ENCODE measurements around the gene KYNU. TPM values are rescaled to one million over a fixed set of nuclear protein-coding genes. Genes with fewer than 3 reads are reported as not detected.

Gene KYNU
- total and polyA plus RNA-seq, 2 experiments from 2014 or later: not detected

- H3K79me2 ChIP-seq (ENCODE audit: insufficient read depth): no peaks in the 10 kb centered on the region
- no peaks in the 10 kb centered on the region for H3K36me3 ChIP-seq (ENCODE audit: low read depth)
- H3K9ac ChIP-seq: no peak overlapping the region
- no peaks in the 10 kb centered on the region for H3K9me2 ChIP-seq (ENCODE audit: insufficient read depth)
- H3K4me3 ChIP-seq: no peak overlapping the region
- no peaks in the 10 kb centered on the region for H3K27me3 ChIP-seq (replicated peaks; ENCODE audit: insufficient read depth)
- no peak overlapping the region for H2AFZ ChIP-seq
- TF ChIP-seq EZH2phosphoT487 (IDR thresholded peaks at IDR 0.05; ENCODE audit: insufficient read depth, low read depth): no peak
- TF ChIP-seq EZH2 (IDR thresholded peaks at IDR 0.05; ENCODE audit: insufficient read depth, poor library complexity, severe bottlenecking): no peak
- no peaks in the 10 kb centered on the region for H3F3A ChIP-seq (ENCODE audit: insufficient read depth)
- no peaks in the 10 kb centered on the region for H3K4me1 ChIP-seq (ENCODE audit: insufficient read depth)
- H4K20me1 ChIP-seq (ENCODE audit: insufficient read depth): no peaks in the 10 kb centered on the region
- H3K9me3 ChIP-seq (ENCODE audit: low read depth): no peaks in the 10 kb centered on the region
- no peak for DNase-seq
- in situ Hi-C loops (cut with MboI): no loop called here
- no peak overlapping the region for H3K4me2 ChIP-seq (ENCODE audit: unreplicated experiment)
- no peak overlapping the region for H3K27ac ChIP-seq
- WGBS, 2 experiments (ENCODE audit: low coverage in 1 of 2, low lambda C conversion rate in 2 of 2, missing lambda C conversion rate in 2 of 2): 42 to 55% methylated on average over 1 of the region's 1 CpG
These were observed 124.0 kb downstream of the KYNU start for GRCh38 chr2:143001501-143001900.

GRCh38 chr2:143015656-143016055, 138.2 kb downstream of the KYNU start:
- H4K20me1 ChIP-seq (ENCODE audit: insufficient read depth): no peaks in the 10 kb centered on the region
- TF ChIP-seq EZH2 (IDR thresholded peaks at IDR 0.05; ENCODE audit: insufficient read depth, poor library complexity, severe bottlenecking): no peak
- TF ChIP-seq EZH2phosphoT487 (IDR thresholded peaks at IDR 0.05; ENCODE audit: insufficient read depth, low read depth): no peak
- H3K9ac ChIP-seq: no peak overlapping the region
- no peak overlapping the region for H2AFZ ChIP-seq
- H3K4me1 ChIP-seq (ENCODE audit: insufficient read depth): no peaks in the 10 kb centered on the region
- H3K9me2 ChIP-seq (ENCODE audit: insufficient read depth): no peaks in the 10 kb centered on the region; the same call in 1 of the 2 replicates
- no peaks in the 10 kb centered on the region for H3F3A ChIP-seq (ENCODE audit: insufficient read depth)
- no peaks in the 10 kb centered on the region for H3K27me3 ChIP-seq (replicated peaks; ENCODE audit: insufficient read depth)
- no peak overlapping the region for H3K27ac ChIP-seq
- in situ Hi-C loops (cut with MboI): no loop called here
- H3K4me3 ChIP-seq: no peak overlapping the region
- no peaks in the 10 kb centered on the region for H3K79me2 ChIP-seq (ENCODE audit: insufficient read depth)
- 40 to 43% methylated on average over 4 of the region's 4 CpGs for WGBS, 2 experiments (ENCODE audit: low coverage in 1 of 2, low lambda C conversion rate in 2 of 2, missing lambda C conversion rate in 2 of 2)
- no peaks in the 10 kb centered on the region for H3K9me3 ChIP-seq (ENCODE audit: low read depth)
- H3K4me2 ChIP-seq (ENCODE audit: unreplicated experiment): no peak overlapping the region
- no peak for DNase-seq
- H3K36me3 ChIP-seq (ENCODE audit: low read depth): no peaks in the 10 kb centered on the region

DNA sequence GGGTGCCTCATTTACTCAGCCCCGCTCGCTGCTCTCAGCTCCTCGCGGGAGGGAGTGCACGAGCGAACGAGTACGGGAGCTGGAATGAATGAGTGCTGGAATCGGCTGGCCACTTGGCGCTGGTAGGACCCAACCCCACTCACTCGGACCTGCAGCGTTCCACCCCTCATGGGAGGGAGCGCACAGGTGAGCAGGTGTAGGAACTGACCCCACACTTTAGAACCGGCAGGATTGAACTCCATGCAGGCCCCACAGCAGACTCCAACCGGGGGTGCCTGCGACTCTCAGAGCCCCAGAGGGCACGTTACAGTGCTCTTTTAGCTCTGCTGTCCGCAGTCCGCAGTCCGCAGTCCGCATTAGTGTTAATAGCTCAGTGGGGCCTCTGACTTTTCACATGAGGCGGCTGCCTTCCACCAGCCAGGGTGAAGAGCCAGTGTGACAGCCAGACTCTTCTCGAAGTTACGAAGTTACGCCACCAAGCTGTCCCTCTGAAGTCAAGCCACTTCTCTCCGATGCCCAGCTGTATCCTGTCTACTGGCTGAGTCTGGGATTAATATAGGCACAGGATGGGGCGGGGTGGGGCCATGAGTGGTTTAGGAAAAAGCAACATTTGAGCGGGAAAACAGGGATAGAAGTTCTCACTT, 149.1 kb downstream of the KYNU start:
- no peak overlapping the region for H3K27ac ChIP-seq
- H3K9me3 ChIP-seq (ENCODE audit: low read depth): no peaks in the 10 kb centered on the region
- in situ Hi-C loops (cut with MboI): no loop called here
- H3K36me3 ChIP-seq (ENCODE audit: low read depth): no peaks in the 10 kb centered on the region
- H3K9me2 ChIP-seq (ENCODE audit: insufficient read depth): no peaks in the 10 kb centered on the region
- peaks cover 23% of the 10 kb centered on the region; the same call in 1 of the 2 replicates for H3K27me3 ChIP-seq (replicated peaks; ENCODE audit: insufficient read depth)
- no peak for DNase-seq
- H3K9ac ChIP-seq: no peak overlapping the region
- no peak overlapping the region for H3K4me3 ChIP-seq
- H3F3A ChIP-seq (ENCODE audit: insufficient read depth): no peaks in the 10 kb centered on the region
- no peaks in the 10 kb centered on the region for H4K20me1 ChIP-seq (ENCODE audit: insufficient read depth)
- WGBS, 2 experiments (ENCODE audit: low coverage in 1 of 2, low lambda C conversion rate in 2 of 2, missing lambda C conversion rate in 2 of 2): 25 to 28% methylated on average over 27 to 28 of the region's 28 CpGs
- H3K4me1 ChIP-seq (ENCODE audit: insufficient read depth): no peaks in the 10 kb centered on the region
- TF ChIP-seq EZH2 (IDR thresholded peaks at IDR 0.05; ENCODE audit: insufficient read depth, poor library complexity, severe bottlenecking): no peak
- TF ChIP-seq EZH2phosphoT487 (IDR thresholded peaks at IDR 0.05; ENCODE audit: insufficient read depth, low read depth): no peak
- H2AFZ ChIP-seq: no peak overlapping the region; the same call in 1 of the 2 replicates
- H3K4me2 ChIP-seq (ENCODE audit: unreplicated experiment): no peak overlapping the region
- no peaks in the 10 kb centered on the region for H3K79me2 ChIP-seq (ENCODE audit: insufficient read depth)

DNA sequence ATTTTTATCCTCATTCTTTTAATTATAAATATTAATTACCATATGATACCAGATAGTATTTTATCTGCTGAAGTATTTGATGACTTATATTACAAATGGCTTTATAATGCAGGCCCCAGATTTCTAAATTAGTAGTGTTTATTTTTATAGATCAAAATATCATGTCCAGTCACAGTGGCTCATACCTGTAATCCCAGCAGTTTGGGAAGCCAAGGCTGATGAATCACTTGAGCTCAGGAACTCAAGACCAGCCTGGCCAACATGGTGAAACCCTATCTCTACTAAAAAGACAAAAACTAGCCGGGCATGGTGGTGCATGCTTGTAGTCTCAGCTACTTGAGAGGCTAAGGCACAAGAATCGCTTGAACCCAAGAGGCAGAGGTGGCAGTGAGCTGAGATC, 151.7 kb downstream of the KYNU start:
- TF ChIP-seq EZH2 (IDR thresholded peaks at IDR 0.05; ENCODE audit: insufficient read depth, poor library complexity, severe bottlenecking) (no peak), EZH2phosphoT487 (IDR thresholded peaks at IDR 0.05; ENCODE audit: insufficient read depth, low read depth) (no peak)
- Histone ChIP-seq H3K27ac (no peak overlapping the region), H4K20me1 (ENCODE audit: insufficient read depth) (no peaks in the 10 kb centered on the region), H3K4me3 (no peak overlapping the region), H3K4me1 (ENCODE audit: insufficient read depth) (no peaks in the 10 kb centered on the region), H3K79me2 (ENCODE audit: insufficient read depth) (no peaks in the 10 kb centered on the region), H3K9me2 (ENCODE audit: insufficient read depth) (no peaks in the 10 kb centered on the region), H3K9ac (no peak overlapping the region), H3K27me3 (replicated peaks; ENCODE audit: insufficient read depth) (peaks cover 23% of the 10 kb centered on the region; the same call in 1 of the 2 replicates), H3K36me3 (ENCODE audit: low read depth) (no peaks in the 10 kb centered on the region), H3K4me2 (ENCODE audit: unreplicated experiment) (no peak overlapping the region), H3F3A (ENCODE audit: insufficient read depth) (no peaks in the 10 kb centered on the region), H3K9me3 (ENCODE audit: low read depth) (no peaks in the 10 kb centered on the region), H2AFZ (no peak overlapping the region)
- 86 to 89% methylated on average over 2 of the region's 2 CpGs for WGBS, 2 experiments (ENCODE audit: low coverage in 1 of 2, low lambda C conversion rate in 2 of 2, missing lambda C conversion rate in 2 of 2)
- in situ Hi-C loops (cut with MboI): no loop called here
- no peak for DNase-seq
